ENCODE measurements around the gene RPL10L. TPM values are rescaled to one million over a fixed set of nuclear protein-coding genes. Genes with fewer than 3 reads are reported as not detected.
A peak's percentile ranks its signal among the peaks of the same experiment; 100 is the strongest.

The RPL10L gene
- total RNA-seq (2014; rRNA removed; shearing (Covaris generic)) = not detected in 2 replicates

DNA sequence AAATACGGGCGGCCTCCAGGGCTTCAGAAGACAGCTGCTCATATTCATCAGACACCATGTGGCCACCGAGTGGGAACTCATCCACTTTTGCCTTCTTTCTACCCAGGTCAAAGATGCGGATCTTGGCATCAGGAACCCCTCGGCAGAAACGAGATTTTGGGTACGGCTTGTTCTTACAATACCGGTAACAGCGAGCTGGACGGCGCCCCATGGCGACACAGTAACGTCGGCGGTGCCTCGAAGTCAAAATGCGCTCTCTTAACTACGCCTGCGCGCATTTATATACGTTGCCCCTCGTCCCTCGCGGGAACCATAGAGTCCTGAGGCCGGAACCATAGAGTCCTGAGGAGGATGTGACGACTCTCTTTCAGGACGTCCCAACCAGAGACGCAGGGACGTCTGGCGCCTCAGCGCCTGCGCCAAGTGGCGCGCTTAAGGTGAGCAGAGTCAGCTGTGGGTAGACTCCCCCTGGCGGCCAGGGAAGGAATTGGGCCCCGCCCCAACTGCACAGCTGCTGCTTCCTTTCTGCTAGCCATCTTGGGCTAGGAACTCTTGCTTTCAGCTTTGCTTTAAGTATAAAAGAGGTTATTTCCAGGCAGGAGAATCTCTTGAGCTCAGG is at the start of gene RPL10L:
Gene RPL10L (minus strand): TSS at position 256 of the 619 bp plus-strand sequence. CDS start 45 bp downstream, at position 211.
- H3K36me3 ChIP-seq = no peaks in the 10 kb centered on the region
- H3K4me3 ChIP-seq = no peak within 1 kb of the TSS
- H3K27ac ChIP-seq = no peak within 1 kb of the TSS
- no peak for DNase-seq
- H3K9me3 ChIP-seq (replicated peaks) = no peaks in the 10 kb centered on the region
- no peaks in the 10 kb centered on the region for H3K27me3 ChIP-seq
- no peaks in the 10 kb centered on the region for H3K4me1 ChIP-seq

GRCh38 chr14:46691819-46692218 is 40.2 kb upstream of the RPL10L start:
- Histone ChIP-seq H3K4me1 (no peaks in the 10 kb centered on the region), H3K9me3 (replicated peaks) (no peaks in the 10 kb centered on the region), H3K36me3 (no peaks in the 10 kb centered on the region), H3K4me3 (no peak overlapping the region), H3K27ac (no peak overlapping the region), H3K27me3 (no peaks in the 10 kb centered on the region)
- DNase-seq = no peak

GRCh38 chr14:46686652-46687051 is 35.1 kb upstream of the RPL10L start:
- no peak overlapping the region for H3K27ac ChIP-seq
- DNase-seq = peak in 1 of 2 experiments; percentile 14
- no peaks in the 10 kb centered on the region for H3K9me3 ChIP-seq (replicated peaks)
- H3K4me1 ChIP-seq = no peaks in the 10 kb centered on the region
- H3K27me3 ChIP-seq = no peaks in the 10 kb centered on the region
- no peak overlapping the region for H3K4me3 ChIP-seq
- H3K36me3 ChIP-seq = no peaks in the 10 kb centered on the region

DNA sequence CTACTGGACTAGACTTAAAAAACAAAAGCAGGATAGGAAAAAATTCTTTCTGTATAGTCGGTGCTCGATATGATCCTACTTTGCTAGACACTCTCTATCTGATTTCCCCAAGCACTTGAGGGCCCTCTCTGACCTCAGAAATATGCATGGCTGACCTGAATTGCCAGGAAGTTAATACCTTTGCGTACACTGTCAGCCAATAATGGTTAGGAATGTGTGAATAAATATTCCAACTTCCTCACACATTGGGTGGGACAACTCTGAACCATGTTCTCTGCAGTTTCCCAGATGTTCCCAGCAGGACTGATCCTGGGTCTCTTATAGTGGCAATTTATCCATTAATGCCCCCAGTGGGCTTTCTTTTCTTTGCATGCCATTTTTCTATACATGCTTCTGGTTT is 20.5 kb upstream of the RPL10L start:
- no peaks in the 10 kb centered on the region for H3K27me3 ChIP-seq
- no peaks in the 10 kb centered on the region for H3K36me3 ChIP-seq
- H3K4me3 ChIP-seq = no peak overlapping the region
- H3K4me1 ChIP-seq = no peaks in the 10 kb centered on the region
- H3K9me3 ChIP-seq (replicated peaks) = no peaks in the 10 kb centered on the region
- DNase-seq = no peak
- no peak overlapping the region for H3K27ac ChIP-seq

DNA sequence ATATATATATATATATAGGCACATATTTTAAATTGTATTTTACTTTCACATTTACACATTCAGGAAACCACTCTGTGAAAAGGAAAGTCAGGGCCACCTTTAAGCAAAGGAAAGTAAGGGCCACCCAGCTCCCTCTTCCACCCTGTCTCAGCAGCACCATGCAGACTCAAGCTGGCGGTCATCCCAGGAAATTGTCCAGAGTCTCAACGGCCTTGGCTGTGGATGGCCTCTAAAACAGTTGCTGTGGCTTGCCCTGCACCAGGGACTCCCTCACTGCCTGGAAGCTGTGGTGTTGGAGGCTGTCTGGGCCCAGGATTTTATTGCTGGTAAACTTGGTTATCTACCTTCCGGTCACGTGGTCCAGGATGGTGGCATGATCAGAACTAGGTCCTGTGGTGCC is 11.8 kb upstream of the RPL10L start:
- DNase-seq = no peak

GRCh38 chr14:46661728-46662127 is 10.1 kb upstream of the RPL10L start:
- Histone ChIP-seq H3K9me3 (replicated peaks) (no peaks in the 10 kb centered on the region; the same call in 1 of the 2 replicates), H3K27me3 (no peaks in the 10 kb centered on the region), H3K36me3 (no peaks in the 10 kb centered on the region), H3K4me3 (no peak overlapping the region), H3K4me1 (no peaks in the 10 kb centered on the region), H3K27ac (no peak overlapping the region)
- peak in 1 of 2 experiments; percentile 19 for DNase-seq

More for the DNA sequence above, 11.8 kb upstream of the RPL10L start:
- Histone ChIP-seq H3K27me3 (no peaks in the 10 kb centered on the region), H3K4me1 (no peaks in the 10 kb centered on the region), H3K36me3 (no peaks in the 10 kb centered on the region), H3K9me3 (replicated peaks) (no peaks in the 10 kb centered on the region; the same call in 1 of the 2 replicates), H3K4me3 (no peak overlapping the region), H3K27ac (no peak overlapping the region)

DNA sequence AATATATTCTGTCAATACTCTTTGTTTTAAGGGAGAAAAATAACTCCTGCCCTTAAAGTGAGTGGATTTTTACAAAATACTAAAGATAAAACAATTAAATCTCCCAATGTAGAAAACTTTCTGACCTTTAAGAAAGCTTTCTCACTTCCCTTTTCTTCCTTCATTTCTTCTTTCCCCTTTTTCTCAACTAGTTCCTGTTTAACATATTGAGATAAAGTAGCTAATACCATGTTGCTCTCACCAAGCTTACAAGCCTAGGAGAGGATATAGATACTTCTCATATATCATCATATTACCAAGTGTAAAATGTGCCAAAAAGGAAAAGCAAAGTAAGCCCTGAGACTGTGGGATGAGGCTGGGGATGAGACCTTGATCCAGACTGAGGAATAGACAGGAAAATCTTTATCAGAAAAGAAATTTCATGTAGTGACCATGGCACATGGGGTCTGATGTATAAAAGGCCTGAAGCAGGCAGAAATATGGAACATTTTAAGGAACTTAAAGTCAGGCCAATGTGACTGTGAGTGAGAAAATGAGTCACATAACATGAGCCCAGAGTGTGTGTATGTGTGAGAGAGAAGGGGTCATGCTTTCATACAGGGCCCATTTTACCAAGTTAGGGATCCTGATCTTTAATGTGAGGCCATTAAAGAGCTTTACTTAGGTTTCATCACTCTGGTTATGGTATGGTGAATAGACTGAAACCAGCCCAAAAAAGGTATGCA is 1.6 kb upstream of the RPL10L start:
- H3K4me1 ChIP-seq = no peaks in the 10 kb centered on the region
- no peaks in the 10 kb centered on the region for H3K9me3 ChIP-seq (replicated peaks)
- no peak overlapping the region for H3K27ac ChIP-seq
- DNase-seq = no peak
- H3K27me3 ChIP-seq = no peaks in the 10 kb centered on the region
- H3K4me3 ChIP-seq = no peak overlapping the region
- H3K36me3 ChIP-seq = no peaks in the 10 kb centered on the region

DNA sequence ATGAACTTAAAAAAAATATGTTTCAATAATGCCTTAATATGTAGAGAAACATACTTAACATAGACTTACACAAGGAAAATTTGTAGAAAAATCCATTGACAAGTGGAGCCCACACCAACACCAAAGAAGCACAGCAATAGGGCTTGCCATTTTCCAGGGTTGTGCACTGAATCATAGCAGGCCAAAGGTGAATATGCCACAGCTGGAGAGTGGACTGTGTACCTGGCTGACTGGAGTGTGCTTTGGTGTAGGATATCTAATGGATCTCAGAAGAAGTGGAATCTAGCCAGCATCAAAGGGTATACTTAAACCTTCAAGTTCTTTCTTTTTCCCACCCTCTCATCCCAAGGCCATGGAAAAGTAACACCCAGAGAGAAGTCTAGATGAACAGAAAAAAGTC is 4.8 kb downstream of the RPL10L start:
- Histone ChIP-seq H3K4me3 (no peak overlapping the region), H3K36me3 (no peaks in the 10 kb centered on the region)
- DNase-seq = no peak

GRCh38 chr14:46626876-46627275 is 24.7 kb downstream of the RPL10L start:
- no peaks in the 10 kb centered on the region for H3K36me3 ChIP-seq
- no peak for DNase-seq
- H3K9me3 ChIP-seq (replicated peaks) = no peaks in the 10 kb centered on the region
- H3K4me1 ChIP-seq = no peaks in the 10 kb centered on the region
- H3K4me3 ChIP-seq = no peak overlapping the region
- no peaks in the 10 kb centered on the region for H3K27me3 ChIP-seq
- no peak overlapping the region for H3K27ac ChIP-seq

More for the DNA sequence above, 4.8 kb downstream of the RPL10L start:
- H3K9me3 ChIP-seq (replicated peaks) = no peaks in the 10 kb centered on the region
- H3K27me3 ChIP-seq = no peaks in the 10 kb centered on the region
- no peaks in the 10 kb centered on the region for H3K4me1 ChIP-seq
- no peak overlapping the region for H3K27ac ChIP-seq
